Panc1 (cell line): Measurements from ENCODE around the gene ZBTB20. TPM values are rescaled to one million over a fixed set of nuclear protein-coding genes. Genes with fewer than 3 reads are reported as not detected.

ENCODE experiments used
- ATAC-seq: fragments of 200-7000 bp; cut with Tn5 transposase; 2 replicates; pipeline ENCODE4 v1.9.1; 2020; ENCODE audit warnings: mild to moderate bottlenecking, moderate library complexity
- BruUV-seq: library from RNA; stranded (reverse); fragments of 400-500 nt; replicated peaks from 2 replicates; lab custom pipeline; 2021; lab: Mats Ljungman, UMichigan
- CTCF ChIA-PET: fragments of 300-600 bp; sonication (Branson Sonifier 250); formaldehyde crosslinking; loops from one replicate; lab custom pipeline; 2022; ENCODE audit warnings: antibody characterized with exemption; lab: Charles Lee
- POLR2A ChIA-PET: fragments of 300-600 bp; sonication (Branson Sonifier 250); formaldehyde crosslinking; loops from one replicate; lab custom pipeline; 2022; ENCODE audit warnings: antibody characterized with exemption; lab: Charles Lee
- DNase-seq: peaks from one replicate; pipeline ENCODE4 v3.0.0-alpha.2; 2010; ENCODE audit warnings: low read depth, low spot score
- H3K27ac ChIP-seq: 2 replicates; pipeline ENCODE4 v1.5.1; 2011; ENCODE audit warnings: mild to moderate bottlenecking, low read length, inconsistent platforms
- H3K27me3 ChIP-seq: fragments of 200-500 bp; sonication (Bioruptor generic); 2 replicates; pipeline ENCODE4 v1.6.0; 2014; ENCODE audit warnings: low read length, inconsistent platforms; ENCODE audit not compliant: control insufficient read depth, insufficient read depth
- H3K36me3 ChIP-seq: fragments of 200-500 bp; sonication (Bioruptor generic); 2 replicates; pipeline ENCODE4 v1.5.1; 2014; ENCODE audit warnings: inconsistent platforms, mild to moderate bottlenecking, low read length, moderate library complexity; ENCODE audit not compliant: control insufficient read depth, insufficient read depth
- H3K4me1 ChIP-seq: 2 replicates; pipeline ENCODE4 v1.5.1; 2011; ENCODE audit warnings: inconsistent platforms, mild to moderate bottlenecking, low read length, moderate library complexity; ENCODE audit not compliant: control insufficient read depth, insufficient read depth
- H3K4me3 ChIP-seq, 2 experiments: 2 replicates each; pipeline ENCODE4 v1.5.1; 2011 to 2012; ENCODE audit warnings: low read depth in 2 of 2, low read length in 2 of 2, mild to moderate bottlenecking in 2 of 2, inconsistent platforms in 1 of 2, moderate library complexity in 1 of 2
- H3K9me3 ChIP-seq: fragments of 200-500 bp; sonication (Bioruptor generic); 2 replicates; pipeline ENCODE4 v1.5.1; 2014; ENCODE audit warnings: low read depth, mild to moderate bottlenecking, inconsistent platforms, low read length, moderate library complexity; ENCODE audit not compliant: control insufficient read depth, insufficient read depth
- CTCF ChIP-seq: fragments of 450-650 bp; IDR thresholded peaks from 2 replicates; pipeline ENCODE4 v1.5.1; 2017; ENCODE audit warnings: mild to moderate bottlenecking
- POLR2AphosphoS5 ChIP-seq: IDR thresholded peaks from 2 replicates; pipeline ENCODE4 v1.6.1; 2012; ENCODE audit warnings: mild to moderate bottlenecking, low read depth, low read length, moderate library complexity
- SIN3A ChIP-seq: IDR thresholded peaks from 2 replicates; pipeline ENCODE4 v1.6.1; 2012; ENCODE audit warnings: low read depth, mild to moderate bottlenecking, low read length, moderate library complexity, borderline replicate concordance; ENCODE audit not compliant: insufficient read depth
- TCF7L2 ChIP-seq: IDR thresholded peaks from 2 replicates; pipeline ENCODE4 v1.6.1; 2011; ENCODE audit warnings: mild to moderate bottlenecking, low read depth, low read length, inconsistent platforms
- in situ Hi-C: cut with HindIII; loops from 2 replicates; pipeline ENCODE4 v1.10.0; 2016; ENCODE audit warnings: low sequenced_read_pairs, low pct_unique_long_range_greater_than_20kb
- intact Hi-C: fragments of 100-400 bp; cut with micrococcal nuclease; formaldehyde crosslinking; loops from one replicate; pipeline ENCODE4 v1.10.0; 2022; ENCODE audit not compliant: unreplicated experiment
- total RNA-seq: library from RNA; stranded (reverse); gene quantifications from one replicate; pipeline ENCODE4 v1.2.1, GENCODE V29; 2021; ENCODE audit not compliant: unreplicated experiment
- TF ChIP-seq, protein P1 (sequence below), 2 experiments: IDR thresholded peaks; 2 replicates each; pipeline ENCODE4 v1.6.1; 2011 to 2012; ENCODE audit warnings: low read depth in 2 of 2, control low read depth in 1 of 2, low read length in 1 of 2, mild to moderate bottlenecking in 1 of 2, moderate library complexity in 1 of 2; ENCODE audit not compliant: insufficient read depth in 1 of 2

ZBTB20 gene
- total RNA-seq, 1 experiment from 2014 or later = 4.1 TPM

DNA sequence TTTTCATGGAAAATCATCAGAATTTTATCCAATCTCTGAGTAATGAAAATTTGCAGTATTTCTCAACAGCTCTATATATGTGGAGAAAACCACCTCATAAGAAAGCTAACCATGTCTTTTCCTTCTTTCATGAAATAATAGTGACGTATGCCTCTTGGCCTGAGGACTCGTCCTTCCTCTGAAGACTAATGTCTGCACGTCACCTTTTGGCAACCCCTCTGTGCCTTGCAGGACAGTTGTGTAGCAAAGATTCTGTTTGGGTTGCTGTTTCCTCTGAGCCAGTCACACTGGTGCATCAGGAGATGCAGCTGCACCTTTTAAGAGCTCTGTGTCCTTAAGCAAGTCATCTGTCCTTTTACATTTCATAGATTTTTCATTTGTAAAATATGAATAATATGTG, 684.3 kb downstream of the ZBTB20 start:
- Histone ChIP-seq H3K27me3 (no peaks in the 10 kb centered on the region), H3K4me1 (no peaks in the 10 kb centered on the region), H3K9me3 (no peaks in the 10 kb centered on the region), H3K36me3 (no peaks in the 10 kb centered on the region), H3K4me3 (no peak overlapping the region), H3K27ac (no peak overlapping the region)
- ChIA-PET CTCF (no interaction called here), POLR2A (no interaction called here)
- BruUV-seq = no TSS peak
- intact Hi-C loops (no loop called here), in situ Hi-C loops (no loop called here)
- TF ChIP-seq SIN3A = no peak
- no peak for TF ChIP-seq TCF7L2
- DNase-seq (no peak), ATAC-seq (no peak)

GRCh38 chr3:114460459-114460858, 686.6 kb downstream of the ZBTB20 start:
- POLR2A ChIA-PET = no interaction called here
- CTCF ChIA-PET = interaction anchor here (0.6 kb wide), 1 partner anchor 59 kb away, joined by 3 read pairs; no protein-coding TSS in a partner anchor
- Histone ChIP-seq H3K27ac (no peak overlapping the region), H3K4me3 (no peak overlapping the region), H3K27me3 (no peaks in the 10 kb centered on the region), H3K9me3 (no peaks in the 10 kb centered on the region), H3K4me1 (no peaks in the 10 kb centered on the region), H3K36me3 (no peaks in the 10 kb centered on the region)
- TF ChIP-seq TCF7L2 (no peak), POLR2AphosphoS5 (no peak), CTCF (no peak), SIN3A (no peak)
- TF ChIP-seq, protein P1, sequence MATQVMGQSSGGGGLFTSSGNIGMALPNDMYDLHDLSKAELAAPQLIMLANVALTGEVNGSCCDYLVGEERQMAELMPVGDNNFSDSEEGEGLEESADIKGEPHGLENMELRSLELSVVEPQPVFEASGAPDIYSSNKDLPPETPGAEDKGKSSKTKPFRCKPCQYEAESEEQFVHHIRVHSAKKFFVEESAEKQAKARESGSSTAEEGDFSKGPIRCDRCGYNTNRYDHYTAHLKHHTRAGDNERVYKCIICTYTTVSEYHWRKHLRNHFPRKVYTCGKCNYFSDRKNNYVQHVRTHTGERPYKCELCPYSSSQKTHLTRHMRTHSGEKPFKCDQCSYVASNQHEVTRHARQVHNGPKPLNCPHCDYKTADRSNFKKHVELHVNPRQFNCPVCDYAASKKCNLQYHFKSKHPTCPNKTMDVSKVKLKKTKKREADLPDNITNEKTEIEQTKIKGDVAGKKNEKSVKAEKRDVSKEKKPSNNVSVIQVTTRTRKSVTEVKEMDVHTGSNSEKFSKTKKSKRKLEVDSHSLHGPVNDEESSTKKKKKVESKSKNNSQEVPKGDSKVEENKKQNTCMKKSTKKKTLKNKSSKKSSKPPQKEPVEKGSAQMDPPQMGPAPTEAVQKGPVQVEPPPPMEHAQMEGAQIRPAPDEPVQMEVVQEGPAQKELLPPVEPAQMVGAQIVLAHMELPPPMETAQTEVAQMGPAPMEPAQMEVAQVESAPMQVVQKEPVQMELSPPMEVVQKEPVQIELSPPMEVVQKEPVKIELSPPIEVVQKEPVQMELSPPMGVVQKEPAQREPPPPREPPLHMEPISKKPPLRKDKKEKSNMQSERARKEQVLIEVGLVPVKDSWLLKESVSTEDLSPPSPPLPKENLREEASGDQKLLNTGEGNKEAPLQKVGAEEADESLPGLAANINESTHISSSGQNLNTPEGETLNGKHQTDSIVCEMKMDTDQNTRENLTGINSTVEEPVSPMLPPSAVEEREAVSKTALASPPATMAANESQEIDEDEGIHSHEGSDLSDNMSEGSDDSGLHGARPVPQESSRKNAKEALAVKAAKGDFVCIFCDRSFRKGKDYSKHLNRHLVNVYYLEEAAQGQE (IDR thresholded peaks at IDR 0.05; ENCODE audit: insufficient read depth in 1 of 2, low read depth in 2 of 2, low read length in 1 of 2) = no peak
- intact Hi-C loops (no loop called here), in situ Hi-C loops (no loop called here)
- ATAC-seq (no peak), DNase-seq (no peak)
- no TSS peak for BruUV-seq

DNA sequence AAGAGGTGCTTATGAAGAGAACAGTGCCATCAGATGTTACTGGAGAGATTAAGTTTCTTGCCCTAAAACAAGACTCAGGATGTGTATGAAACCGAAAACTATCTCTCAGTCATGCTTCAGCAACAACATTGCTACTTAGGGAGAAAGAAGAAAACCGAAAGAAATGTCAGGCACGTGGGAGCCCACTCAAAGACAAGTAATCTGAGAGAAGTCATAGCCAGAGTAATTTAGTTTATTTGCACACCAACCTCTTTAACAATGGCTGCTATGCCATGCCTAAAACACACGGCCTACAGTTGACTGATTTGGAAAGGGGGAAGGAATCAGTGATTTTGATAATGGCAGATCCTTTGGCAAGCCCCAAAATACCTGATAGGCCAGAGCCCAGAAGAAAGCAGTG, 690.3 kb downstream of the ZBTB20 start:
- POLR2A ChIA-PET = no interaction called here
- Histone ChIP-seq H3K27me3 (no peaks in the 10 kb centered on the region), H3K4me1 (no peaks in the 10 kb centered on the region), H3K4me3 (no peak overlapping the region), H3K9me3 (no peaks in the 10 kb centered on the region), H3K27ac (no peak overlapping the region), H3K36me3 (no peaks in the 10 kb centered on the region)
- ATAC-seq (no peak), DNase-seq (no peak)
- in situ Hi-C loops = no loop called here
- CTCF ChIA-PET = no interaction called here
- intact Hi-C loops = no loop called here
- TF ChIP-seq, protein P1 (IDR thresholded peaks at IDR 0.05; ENCODE audit: insufficient read depth in 1 of 2, low read depth in 2 of 2, low read length in 1 of 2) = no peak
- TF ChIP-seq SIN3A = no peak
- no peak for TF ChIP-seq TCF7L2
- TF ChIP-seq POLR2AphosphoS5 = no peak
- TF ChIP-seq CTCF = no peak
- BruUV-seq = no TSS peak
